Muscle of back (tissue), 11 donors: ENCODE data around the gene SLC17A5. TPM values are rescaled to one million over a fixed set of nuclear protein-coding genes. Genes with fewer than 3 reads are reported as not detected.
A peak's percentile ranks its signal among the peaks of the same experiment; 100 is the strongest.
"Not testable (repeated sequence)": the region's sequence is repeated elsewhere in the genome, so short reads cannot be mapped to it uniquely, and the experiment has no call there.

Source experiments
- DNase-seq, 3 donors: peaks; one replicate each; pipeline versions ENCODE4 v3.0.0 to v3.0.0-alpha.2; 2013
- polyA plus RNA-seq, 10 donors: library from polyadenylated mRNA; unstranded; fragments of 120-200 nt; gene quantifications; one replicate each; pipeline ENCODE4 v1.2.1, GENCODE V29; 2013; ENCODE audit not compliant: insufficient read length in 10 of 10

Gene SLC17A5
- polyA plus RNA-seq, 10 donors = 14.6 to 24.7 (median 18.4) TPM

DNA sequence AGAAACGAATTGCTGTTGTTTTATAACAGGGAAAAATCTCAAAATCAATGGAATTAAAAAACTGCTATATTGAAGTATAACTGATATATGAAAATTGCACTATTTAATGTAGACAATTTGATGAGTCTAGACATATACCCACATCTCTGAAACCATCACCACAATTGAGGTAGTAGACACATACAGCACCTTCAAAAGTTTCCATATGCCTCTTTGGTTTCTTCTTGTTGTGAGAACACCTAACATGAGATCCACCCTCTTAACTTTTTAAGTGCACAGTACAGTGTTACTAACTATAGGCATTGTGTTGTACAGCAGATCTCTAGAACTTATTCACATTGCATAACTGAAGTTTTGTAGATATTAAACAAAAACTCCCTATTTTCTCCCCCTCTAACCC lies 14.0 kb upstream of the SLC17A5 start:
- DNase-seq = no peak

DNA sequence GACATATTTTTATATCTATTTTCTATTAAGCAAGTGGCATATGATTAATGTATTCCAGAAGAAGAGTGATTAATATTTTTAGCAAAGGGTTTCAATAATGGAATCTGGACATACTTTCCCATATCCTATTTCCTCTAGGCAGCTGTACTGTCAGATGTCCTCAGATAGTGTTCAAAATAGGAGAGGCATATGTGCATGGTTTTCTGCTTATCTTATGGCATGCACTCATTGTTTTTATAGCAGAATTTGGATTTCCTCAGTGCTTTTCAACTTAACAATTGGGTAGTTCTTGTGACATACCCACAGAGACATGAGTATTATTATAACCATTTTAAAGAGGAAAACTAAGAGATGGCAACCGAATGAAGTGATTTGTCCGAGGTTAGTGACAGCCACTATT lies 12.6 kb upstream of the SLC17A5 start:
- no peak for DNase-seq

GRCh38 chr6:73665686-73666319 lies 12.0 kb upstream of the SLC17A5 start:
- no peak for DNase-seq

DNA sequence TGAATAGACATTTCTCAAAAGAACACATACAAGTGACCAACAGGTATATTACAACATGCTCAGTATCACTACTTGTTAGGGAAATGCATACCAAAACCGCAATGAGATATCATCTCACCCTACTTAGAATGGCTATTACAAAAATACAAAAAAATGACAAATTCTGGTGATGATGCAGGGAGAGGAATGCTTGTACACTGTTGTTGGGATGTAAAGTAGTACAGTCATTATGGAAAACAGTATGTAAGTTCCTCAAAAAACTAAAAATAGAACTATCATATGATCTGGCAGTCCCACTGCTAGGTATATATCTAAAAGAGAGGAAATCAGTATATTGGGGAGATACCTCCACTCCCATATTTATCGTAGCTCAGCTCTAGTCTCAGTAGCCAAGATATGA lies 10.9 kb upstream of the SLC17A5 start:
- DNase-seq = no peak

- DNase-seq = no peak
Measured at GRCh38 chr6:73657201-73657600, 3.4 kb upstream of the SLC17A5 start.

DNA sequence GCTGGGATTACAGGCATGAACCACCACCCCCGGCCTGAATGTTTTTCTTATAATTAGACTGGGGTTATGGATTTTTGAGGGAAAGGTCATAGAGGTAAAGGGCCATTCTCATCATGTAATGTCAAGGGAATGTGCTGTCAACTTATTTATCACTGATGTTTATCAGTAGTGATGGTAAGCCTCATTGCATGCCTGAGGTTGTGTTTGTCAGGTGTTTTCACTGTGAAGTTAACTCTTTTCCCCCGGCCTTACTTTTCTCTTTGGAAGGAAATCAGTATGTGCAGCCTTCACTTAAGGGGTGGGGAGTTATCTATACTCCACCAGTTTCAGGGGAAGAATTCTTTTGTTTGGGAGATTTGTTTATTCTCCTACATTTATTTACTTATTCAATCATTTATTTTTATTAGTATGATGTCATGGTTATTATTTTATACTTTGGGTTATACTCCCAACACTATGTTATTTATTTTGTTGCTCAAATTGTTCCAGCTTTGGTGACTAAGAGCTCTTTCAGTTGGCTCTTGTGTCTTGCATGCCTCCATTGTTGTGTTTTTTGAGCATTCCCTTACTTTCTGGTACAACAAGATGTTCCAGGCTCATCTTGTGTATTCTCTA lies 2.8 kb upstream of the SLC17A5 start:
- DNase-seq = no peak

- DNase-seq = no peak
Measured at GRCh38 chr6:73655341-73655917, 1.6 kb upstream of the SLC17A5 start.

GRCh38 chr6:73652637-73653570 lies 888 bp downstream of the SLC17A5 start:
- peak; percentile 50 to 85 (median 59) for DNase-seq

DNA sequence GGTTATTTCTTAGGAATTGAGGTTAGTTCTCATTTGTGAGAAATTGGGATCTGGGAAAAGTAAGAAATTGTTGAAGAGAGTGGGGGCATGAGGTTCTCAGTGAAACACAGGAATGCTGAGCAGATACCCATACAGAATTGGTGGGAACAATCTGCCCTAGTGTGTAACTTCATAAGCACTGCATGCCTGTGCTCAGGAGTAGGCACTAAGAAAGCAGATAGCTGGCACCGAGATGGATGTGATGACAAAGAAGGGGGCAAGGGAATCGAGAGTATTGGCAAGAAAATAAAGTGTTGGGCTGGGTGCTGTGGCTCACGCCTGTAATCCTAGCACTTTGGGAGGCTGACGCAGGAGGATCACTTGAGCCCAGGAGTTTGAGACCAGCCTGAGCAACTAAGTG lies 4.0 kb downstream of the SLC17A5 start:
- DNase-seq = no peak

GRCh38 chr6:73648166-73648565 lies 5.6 kb downstream of the SLC17A5 start:
- no peak for DNase-seq

GRCh38 chr6:73644941-73645591 lies 8.7 kb downstream of the SLC17A5 start:
- peak in 1 of 3 donors; percentile 16 for DNase-seq

- DNase-seq = no peak
Measured at GRCh38 chr6:73644030-73644429, 9.8 kb downstream of the SLC17A5 start.

- no peak for DNase-seq
Measured at GRCh38 chr6:73642530-73642929, 11.3 kb downstream of the SLC17A5 start.

DNA sequence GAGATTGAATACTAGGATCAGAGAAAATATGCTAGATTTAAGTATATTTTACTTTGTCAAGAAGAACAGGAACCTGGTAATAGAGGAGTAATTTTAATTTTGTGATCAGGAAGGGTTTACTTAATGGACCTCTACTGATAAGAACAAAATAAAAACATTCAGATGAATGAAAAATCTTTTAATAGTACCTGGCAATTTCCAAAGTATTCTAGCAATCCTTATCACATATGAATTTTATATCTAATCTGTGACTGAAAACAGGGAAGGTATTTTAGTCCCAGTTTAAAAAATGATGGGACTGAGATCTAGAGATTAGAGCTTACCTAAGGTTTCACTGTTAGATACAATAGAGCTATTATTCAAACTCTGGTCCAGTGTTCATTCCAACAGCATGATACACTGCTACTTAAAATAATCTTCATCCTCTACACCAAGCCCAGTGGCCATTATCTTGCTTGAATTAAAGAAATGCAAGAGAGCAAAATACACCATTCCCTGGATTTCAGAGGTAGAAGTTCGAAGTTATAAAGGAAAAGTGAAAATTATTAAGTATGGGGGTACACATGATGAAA lies 13.5 kb downstream of the SLC17A5 start:
- DNase-seq = no peak

- DNase-seq = no peak
Measured at GRCh38 chr6:73639040-73639439, 14.8 kb downstream of the SLC17A5 start.

- no peak for DNase-seq
Measured at GRCh38 chr6:73637404-73637803, 16.4 kb downstream of the SLC17A5 start.

- no peak for DNase-seq
Measured at GRCh38 chr6:73636048-73636447, 17.7 kb downstream of the SLC17A5 start.

- no peak for DNase-seq
Measured at GRCh38 chr6:73632346-73632745, 21.4 kb downstream of the SLC17A5 start.

DNA sequence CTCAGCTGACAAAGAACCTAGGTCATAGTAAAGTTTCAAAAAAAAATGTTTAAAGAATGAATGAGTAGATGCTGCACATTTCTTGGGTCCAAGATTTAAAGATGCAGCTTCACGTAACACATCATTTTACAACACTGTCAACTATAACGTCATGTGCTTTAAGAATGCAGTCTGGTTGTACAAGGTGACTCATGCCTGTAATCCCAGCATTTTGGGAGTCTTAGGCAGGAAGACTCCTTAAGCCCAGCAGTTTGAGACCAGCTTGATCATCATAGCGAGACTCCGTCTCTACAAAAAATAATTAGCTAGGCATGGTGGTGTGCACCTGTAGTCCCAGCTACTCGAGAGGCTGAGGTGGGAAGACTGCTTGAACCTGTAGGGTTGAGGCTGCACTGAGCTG lies 21.9 kb downstream of the SLC17A5 start:
- no peak for DNase-seq

- DNase-seq = no peak
Measured at GRCh38 chr6:73630401-73630800, 23.4 kb downstream of the SLC17A5 start.

- no peak for DNase-seq
Measured at GRCh38 chr6:73624896-73625295, 28.9 kb downstream of the SLC17A5 start.

DNA sequence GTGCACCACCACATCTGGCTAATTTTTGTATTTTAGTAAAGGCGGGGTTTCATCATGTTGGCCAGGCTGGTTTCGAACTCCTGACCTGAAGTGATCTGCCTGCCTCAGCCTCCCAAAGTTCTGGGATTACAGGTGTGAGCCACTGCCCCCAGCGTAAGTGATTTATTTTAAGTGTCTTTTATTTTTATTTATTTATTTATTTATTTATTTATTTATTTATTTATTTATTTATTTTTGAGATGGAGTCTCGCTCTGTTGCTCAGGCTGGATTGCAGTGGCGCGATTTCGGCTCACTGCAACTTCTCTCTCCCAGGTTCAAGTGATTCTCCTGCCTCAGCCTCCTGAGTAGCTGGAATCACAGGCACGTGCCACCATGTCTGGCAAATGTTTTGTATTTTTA lies 30.3 kb downstream of the SLC17A5 start:
- not testable (repeated sequence) for DNase-seq
